LHCN-M2 (cell line): Measurements from ENCODE around the gene PPP4R4. TPM values are rescaled to one million over a fixed set of nuclear protein-coding genes. Genes with fewer than 3 reads are reported as not detected.
"Not testable (repeated sequence)": the region's sequence is repeated elsewhere in the genome, so short reads cannot be mapped to it uniquely, and the experiment has no call there.

Experiments
- DNase-seq: peaks from one replicate; pipeline ENCODE4 v3.0.0-alpha.2; 2012; ENCODE audit warnings: low read depth
- total RNA-seq: library from RNA; depleted of rRNA; stranded (reverse); fragments of >200 nt; gene quantifications from 2 replicates; pipeline ENCODE4 v1.2.3, GENCODE V29; 2014

The PPP4R4 gene
- total RNA-seq, 1 experiment from 2014 or later: 0.40 TPM

GRCh38 chr14:94145902-94146527, 28.1 kb upstream of the PPP4R4 start:
- DNase-seq: no peak

GRCh38 chr14:94152676-94153075, 21.4 kb upstream of the PPP4R4 start:
- no peak for DNase-seq

- no peak for DNase-seq
Observed at GRCh38 chr14:94153750-94154342, 20.3 kb upstream of the PPP4R4 start.

DNA sequence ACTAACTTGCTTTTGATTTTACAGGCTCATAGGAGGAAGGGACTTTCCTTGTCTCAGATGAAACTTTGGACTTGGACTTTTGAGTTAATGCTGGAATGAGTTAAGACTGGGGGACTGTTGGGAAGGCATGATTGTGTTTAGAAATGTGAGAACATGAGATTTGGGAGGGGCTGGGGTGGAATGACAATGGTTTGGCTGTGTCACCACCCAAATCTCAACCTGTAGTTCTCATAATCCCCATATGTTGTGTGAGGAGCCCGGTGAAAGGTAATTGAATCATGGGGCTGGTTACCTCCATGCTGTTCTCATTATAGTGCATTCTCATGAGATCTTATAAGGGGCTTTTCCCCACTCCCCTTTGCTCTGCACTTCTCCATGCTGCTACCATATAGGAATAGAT, 18.0 kb upstream of the PPP4R4 start:
- DNase-seq: not testable (repeated sequence)

- no peak for DNase-seq
Observed at GRCh38 chr14:94157197-94157596, 16.9 kb upstream of the PPP4R4 start.

DNA sequence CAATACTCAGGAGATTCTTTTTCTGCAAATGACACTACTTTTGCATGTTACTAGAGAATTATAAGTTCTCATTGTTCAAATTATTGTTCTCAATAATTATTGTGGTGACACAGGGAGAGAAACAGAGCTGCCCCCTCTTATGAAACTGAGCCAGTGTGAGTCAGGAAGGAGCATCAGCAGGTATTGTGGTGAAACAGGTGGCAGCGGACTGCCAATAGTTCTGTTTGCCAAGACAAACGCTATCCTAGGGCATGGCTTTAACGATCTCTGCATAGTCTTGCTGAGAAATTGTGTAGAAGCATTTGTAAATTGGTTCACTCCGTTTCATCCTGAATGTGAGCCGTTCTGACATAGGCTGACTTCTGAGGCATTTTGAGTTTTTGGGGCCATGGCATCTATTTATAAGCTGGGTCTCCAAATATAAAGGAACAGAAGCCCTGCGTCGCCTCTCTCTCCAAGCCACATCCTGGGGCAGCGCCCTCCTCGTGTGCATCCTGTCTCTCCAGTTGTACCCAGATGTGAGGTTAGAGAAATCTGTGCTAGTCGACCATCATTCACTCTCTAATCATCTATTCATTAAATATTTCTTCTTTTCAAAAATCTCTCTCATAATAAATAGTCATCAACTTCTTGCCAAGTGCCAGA, 15.8 kb upstream of the PPP4R4 start:
- no peak for DNase-seq

GRCh38 chr14:94161058-94161457, 13.1 kb upstream of the PPP4R4 start:
- DNase-seq: no peak

- DNase-seq: no peak
Observed at GRCh38 chr14:94161981-94162380, 12.1 kb upstream of the PPP4R4 start.

DNA sequence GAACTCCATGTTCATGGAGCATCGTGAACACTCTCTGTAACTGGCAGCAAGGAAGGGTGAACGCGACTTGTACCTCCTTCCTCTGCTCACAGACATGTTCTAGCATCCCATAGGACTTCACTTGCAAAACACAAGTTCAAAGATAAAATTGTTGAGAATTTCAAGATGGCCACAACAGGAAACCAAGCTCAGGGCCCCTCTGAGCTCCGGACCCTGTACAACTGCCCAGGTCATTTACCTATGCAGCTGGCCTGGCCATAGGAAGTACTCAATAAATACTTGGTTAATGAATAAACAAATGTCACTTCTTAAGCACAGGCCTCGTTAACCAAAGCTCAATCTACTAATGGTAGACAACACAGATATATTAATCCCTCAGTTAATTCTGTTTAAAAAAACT, 11.7 kb upstream of the PPP4R4 start:
- no peak for DNase-seq

DNA sequence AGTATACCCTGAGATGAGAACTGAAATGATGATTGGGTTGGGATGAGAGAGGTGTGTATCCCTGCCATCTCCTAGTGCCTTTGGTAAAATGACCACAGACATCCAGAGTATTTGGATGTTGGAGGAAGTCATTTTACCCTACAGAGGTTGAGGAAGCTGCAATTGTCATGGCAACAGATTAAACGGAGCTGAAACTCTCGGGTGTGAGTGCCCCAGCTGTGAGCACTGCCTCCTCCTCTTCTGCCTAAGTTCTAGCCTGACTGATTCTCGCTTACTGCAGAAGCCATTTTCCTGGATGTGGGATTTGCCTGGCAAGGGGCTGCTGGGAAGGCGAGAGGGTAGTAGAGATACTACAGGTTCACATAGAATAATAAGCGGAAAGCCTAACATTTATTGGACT, 10.3 kb upstream of the PPP4R4 start:
- DNase-seq: no peak

DNA sequence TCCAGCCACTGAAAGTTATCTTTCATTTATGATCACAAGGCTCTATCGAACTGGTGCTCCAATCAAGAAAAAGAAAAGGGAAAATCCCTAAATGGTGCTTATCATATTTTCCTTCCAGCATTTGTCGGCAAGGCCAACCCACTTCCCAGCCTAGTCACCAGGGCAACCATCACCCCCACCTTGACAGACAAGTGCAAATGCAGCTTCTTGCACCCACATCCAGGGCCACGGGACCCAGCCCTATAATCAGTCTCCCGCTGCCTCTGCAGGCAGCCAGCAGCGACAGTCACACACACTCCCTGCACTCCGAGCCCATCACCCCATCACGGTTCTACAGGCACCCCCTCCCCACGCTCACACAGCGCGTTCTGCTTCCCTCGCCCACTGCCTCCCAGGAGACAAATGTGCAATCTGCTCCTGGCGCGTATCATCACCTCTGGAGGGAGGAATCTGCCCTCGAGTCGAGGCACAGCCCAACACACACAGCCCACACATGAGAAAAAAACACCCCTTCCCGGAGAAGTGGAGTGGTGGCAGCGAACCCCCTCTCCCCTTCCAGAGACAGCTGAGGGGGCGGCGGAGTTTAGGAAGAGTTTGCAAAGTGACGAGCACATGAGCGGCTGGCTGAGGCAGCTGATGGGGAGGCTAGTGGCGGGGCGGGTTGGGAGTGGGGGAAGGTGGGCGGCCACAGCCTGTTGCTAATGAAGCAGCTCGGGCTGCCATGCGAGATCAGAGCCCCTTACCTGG, 9.3 kb upstream of the PPP4R4 start:
- DNase-seq: peak; percentile 41

DNA sequence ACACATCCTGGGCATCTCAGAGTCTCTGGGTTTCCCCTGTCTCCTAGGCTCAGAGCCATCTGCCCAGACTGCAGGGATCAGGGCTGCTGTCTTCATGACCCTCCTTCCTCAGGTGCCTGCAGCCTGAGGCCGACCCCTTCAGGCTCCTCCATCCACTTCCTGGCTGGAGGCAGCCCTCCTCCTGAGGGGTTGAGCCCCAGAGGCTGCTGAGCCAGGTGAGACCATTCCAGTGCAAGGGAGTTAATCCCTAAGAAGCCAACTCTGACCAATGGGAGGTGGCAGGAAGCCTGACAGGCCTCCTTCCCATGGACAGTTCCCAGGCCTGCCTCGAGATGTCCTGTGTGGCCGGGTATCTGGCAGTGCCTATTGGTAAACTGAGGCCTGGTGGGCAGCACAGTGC, 8.4 kb upstream of the PPP4R4 start:
- no peak for DNase-seq

GRCh38 chr14:94170136-94170535, 4.0 kb upstream of the PPP4R4 start:
- DNase-seq: no peak

DNA sequence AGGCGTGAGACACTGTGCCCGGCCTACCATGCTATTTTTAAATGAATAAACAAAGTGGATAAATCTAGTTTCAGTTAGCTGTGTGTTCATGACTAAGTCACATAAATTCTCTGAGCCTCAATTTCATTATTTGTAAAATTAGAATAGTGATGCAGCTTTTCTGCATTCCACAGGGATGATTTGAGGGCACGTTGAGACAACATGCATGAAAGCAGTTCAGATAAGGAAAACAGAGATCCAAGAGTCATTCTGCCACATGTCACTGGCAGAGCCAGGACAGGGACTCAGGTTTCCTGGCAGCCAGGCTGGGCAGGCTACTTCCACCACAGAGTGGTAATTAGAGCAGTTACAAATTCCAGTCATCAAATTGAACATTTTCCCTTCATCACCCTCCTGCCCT, 2.9 kb upstream of the PPP4R4 start:
- peak; percentile 41 for DNase-seq

DNA sequence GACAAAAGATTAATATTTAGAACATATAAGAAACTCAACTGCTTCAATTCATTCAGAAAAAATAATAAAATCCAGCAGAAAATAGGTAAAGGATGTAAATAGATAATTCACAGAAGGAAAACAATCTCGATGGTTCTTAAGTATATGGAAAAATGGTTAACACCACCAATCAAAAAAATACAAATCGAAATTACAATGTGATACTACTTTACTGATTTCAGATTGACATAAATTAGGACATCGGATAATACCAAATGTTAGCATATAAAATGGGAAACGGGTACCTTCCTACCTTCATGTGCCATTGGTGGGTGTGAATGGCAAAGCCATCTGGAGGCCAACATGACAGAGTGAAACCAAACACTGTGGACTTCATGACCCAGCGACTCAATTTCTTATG, 1.6 kb upstream of the PPP4R4 start:
- no peak for DNase-seq

DNA sequence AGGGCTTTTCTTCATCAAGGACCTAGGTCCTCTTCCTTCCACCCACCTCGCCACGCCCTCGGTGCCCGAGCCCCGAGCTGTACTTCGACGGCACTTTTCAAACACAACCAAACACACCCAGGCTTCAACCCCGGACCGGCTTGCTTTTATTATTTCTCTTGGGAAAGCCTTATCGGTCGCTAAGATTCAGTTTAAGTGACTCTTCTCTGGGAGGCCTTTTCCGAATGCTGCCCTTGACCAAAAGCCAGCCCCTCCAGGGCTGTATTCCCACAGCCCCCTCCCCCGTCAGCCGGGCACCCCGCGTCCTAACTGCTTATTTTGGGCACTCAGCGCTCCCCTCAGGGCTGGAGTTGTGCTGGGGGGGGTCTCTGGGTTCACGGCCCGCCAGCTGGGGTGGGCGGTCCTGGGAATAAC, 644 bp upstream of the PPP4R4 start:
- DNase-seq: no peak

GRCh38 chr14:94174604-94175010, 485 bp downstream of the PPP4R4 start:
- no peak for DNase-seq

- no peak for DNase-seq
Observed at GRCh38 chr14:94175011-94175745, 1.1 kb downstream of the PPP4R4 start.

DNA sequence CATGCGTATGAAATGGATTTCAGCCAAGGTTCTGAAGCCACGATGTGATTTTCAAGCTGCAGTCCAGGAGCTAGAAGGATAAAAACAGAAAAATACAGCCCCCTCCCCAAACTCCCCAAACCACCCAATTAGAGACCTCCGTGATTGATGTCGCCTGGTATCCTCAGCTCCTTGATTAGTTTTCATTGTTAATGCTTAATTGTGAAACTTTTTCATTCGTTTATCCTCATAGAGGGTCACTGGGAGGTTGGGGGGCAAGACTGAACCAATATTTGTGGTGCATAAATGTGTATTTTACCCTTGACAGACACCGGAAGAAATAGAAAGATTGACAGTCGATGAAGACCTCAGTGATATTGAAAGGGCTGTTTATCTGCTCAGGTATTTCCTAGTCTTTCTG, 1.6 kb downstream of the PPP4R4 start:
- DNase-seq: no peak

DNA sequence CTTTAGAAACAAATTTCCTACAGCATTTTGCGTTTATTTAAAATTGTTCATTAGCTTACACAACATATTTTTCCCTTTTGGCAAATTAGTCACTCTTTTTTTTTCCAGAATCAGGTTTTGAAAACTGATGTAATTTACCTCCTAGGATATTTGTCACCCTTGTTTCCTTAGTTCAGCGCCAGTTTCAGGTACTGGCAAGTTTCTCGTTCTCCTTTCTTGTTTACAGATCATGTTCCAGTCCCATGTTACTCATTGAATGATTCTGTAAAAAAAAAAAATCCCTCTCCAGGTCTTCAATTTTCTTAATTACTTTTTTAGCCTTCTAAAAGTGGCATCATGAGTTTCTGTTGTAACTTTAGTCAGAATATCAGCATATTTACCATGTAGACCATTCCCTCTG, 2.7 kb downstream of the PPP4R4 start:
- DNase-seq: no peak

GRCh38 chr14:94177806-94178205, 3.7 kb downstream of the PPP4R4 start:
- no peak for DNase-seq

GRCh38 chr14:94179244-94179643, 5.1 kb downstream of the PPP4R4 start:
- no peak for DNase-seq
